H1 (cell line): Measurements from ENCODE around the gene TBC1D3B. TPM values are rescaled to one million over a fixed set of nuclear protein-coding genes. Genes with fewer than 3 reads are reported as not detected.
"Not testable (repeated sequence)": the region's sequence is repeated elsewhere in the genome, so short reads cannot be mapped to it uniquely, and the experiment has no call there.

Experiments used
- CTCF ChIA-PET: fragments of 300-600 bp; sonication (Branson Sonifier 250); formaldehyde crosslinking; loops from one replicate; lab custom pipeline; 2021; ENCODE audit not compliant: partially characterized antibody; lab: Charles Lee
- POLR2A ChIA-PET: fragments of 300-600 bp; sonication (Branson Sonifier 250); formaldehyde crosslinking; loops from one replicate; lab custom pipeline; 2021; ENCODE audit warnings: inconsistent platforms; ENCODE audit not compliant: partially characterized antibody; lab: Charles Lee
- DNase-seq, 2 experiments: peaks; one replicate each; pipeline versions ENCODE4 v3.0.0 to v3.0.0-alpha.2; 2010 to 2022; ENCODE audit warnings: low spot score in 2 of 2, low read depth in 1 of 2, mixed read lengths in 1 of 2
- FAIRE-seq: peaks from 2 replicates; lab custom pipeline; 2011; peaks lifted over from hg19 to GRCh38; lab: Jason Lieb, UNC
- H2AFZ ChIP-seq: 2 replicates; pipeline ENCODE4 v1.8.1; 2012; ENCODE audit warnings: low read length, inconsistent platforms
- H2AK5ac ChIP-seq: 2 replicates; pipeline ENCODE4 v1.6.1; 2013; ENCODE audit warnings: low read depth, low read length
- H2BK120ac ChIP-seq: replicated peaks from 2 replicates; pipeline ENCODE3; 2013; ENCODE audit warnings: low read depth, low read length, inconsistent platforms
- H2BK12ac ChIP-seq: 2 replicates; pipeline ENCODE4 v1.6.1; 2013; ENCODE audit warnings: low read depth, low read length
- H2BK15ac ChIP-seq: 2 replicates; pipeline ENCODE4 v1.6.1; 2013; ENCODE audit warnings: low read length
- H2BK20ac ChIP-seq: 2 replicates; pipeline ENCODE4 v1.6.1; 2013; ENCODE audit warnings: low read length
- H2BK5ac ChIP-seq: 2 replicates; pipeline ENCODE4 v1.6.1; 2013; ENCODE audit warnings: low read depth, low read length
- H3K14ac ChIP-seq: 2 replicates; pipeline ENCODE4 v1.6.1; 2013; ENCODE audit warnings: inconsistent platforms; ENCODE audit not compliant: insufficient read length
- H3K18ac ChIP-seq: 2 replicates; pipeline ENCODE4 v1.6.1; 2013; ENCODE audit warnings: low read length; ENCODE audit errors: extremely low read depth
- H3K23ac ChIP-seq: 2 replicates; pipeline ENCODE4 v1.6.1; 2013; ENCODE audit warnings: inconsistent platforms; ENCODE audit not compliant: insufficient read length
- H3K23me2 ChIP-seq: 2 replicates; pipeline ENCODE4 v1.6.1; 2013; ENCODE audit warnings: low read depth, low read length
- H3K27ac ChIP-seq: 2 replicates; pipeline ENCODE4 v1.6.1; 2011; ENCODE audit warnings: low read depth, low read length, inconsistent platforms
- H3K27me3 ChIP-seq, 4 experiments: replicated peaks in 1 of 4; 1 replicate in 1 of 4; 2 replicates in 3 of 4; pipeline versions ENCODE4 v1.6.1 to v1.8.1; 2011 to 2013; ENCODE audit warnings: low read length in 3 of 4, mild to moderate bottlenecking in 3 of 4, inconsistent platforms in 2 of 4, mixed read lengths in 2 of 4, moderate library complexity in 1 of 4; ENCODE audit not compliant: control insufficient read depth in 3 of 4, insufficient read depth in 3 of 4; ENCODE audit errors: extremely low read depth in 1 of 4
- H3K36me3 ChIP-seq, 4 experiments: 2 replicates each; pipeline versions ENCODE4 v1.6.1 to v1.8.1; 2011 to 2013; ENCODE audit warnings: mild to moderate bottlenecking in 4 of 4, low read length in 3 of 4, moderate library complexity in 2 of 4, control low read depth in 1 of 4, inconsistent platforms in 1 of 4; ENCODE audit not compliant: insufficient read depth in 4 of 4, control insufficient read depth in 2 of 4
- H3K4ac ChIP-seq: replicated peaks from 2 replicates; pipeline ENCODE3; 2013; ENCODE audit warnings: low read length, low read depth, mixed read lengths, inconsistent platforms; ENCODE audit not compliant: insufficient read length
- H3K4me1 ChIP-seq, 4 experiments: replicated peaks in 1 of 4; 1 replicate in 1 of 4; 2 replicates in 3 of 4; pipeline versions ENCODE4 v1.6.1 to v1.8.1; 2011 to 2013; ENCODE audit warnings: low read length in 3 of 4, inconsistent platforms in 2 of 4, mixed read lengths in 1 of 4; ENCODE audit not compliant: insufficient read depth in 4 of 4, control insufficient read depth in 3 of 4
- H3K4me2 ChIP-seq, 2 experiments: 2 replicates each; pipeline versions ENCODE4 v1.6.1 to v1.8.1; 2011 to 2013; ENCODE audit warnings: low read depth in 2 of 2, low read length in 2 of 2, control low read depth in 1 of 2, inconsistent platforms in 1 of 2, mild to moderate bottlenecking in 1 of 2; ENCODE audit not compliant: insufficient read depth in 1 of 2
- H3K4me3 ChIP-seq, 4 experiments: fragments of 200-600, 300-600 bp in 1 of 4; sonication (generic), shearing (Covaris generic), sonication (Bioruptor Twin) in 1 of 4; 2 replicates each; pipeline versions ENCODE4 v1.5.1 to v1.8.1; 2011 to 2016; ENCODE audit warnings: low read length in 4 of 4, low read depth in 3 of 4, control low read depth in 2 of 4, inconsistent platforms in 2 of 4, mild to moderate bottlenecking in 2 of 4, mixed read lengths in 1 of 4, moderate library complexity in 1 of 4; ENCODE audit not compliant: insufficient read depth in 2 of 4; ENCODE audit errors: extremely low read depth in 1 of 4
- H3K56ac ChIP-seq: replicated peaks from 2 replicates; pipeline ENCODE3; 2013; ENCODE audit warnings: low read depth, mild to moderate bottlenecking, mixed read lengths, low read length, inconsistent platforms; ENCODE audit not compliant: insufficient read length
- H3K79me1 ChIP-seq: 2 replicates; pipeline ENCODE4 v1.6.1; 2013; ENCODE audit warnings: low read depth, low read length, control low read depth
- H3K79me2 ChIP-seq, 2 experiments: 2 replicates each; pipeline versions ENCODE4 v1.6.1 to v1.8.1; 2012 to 2013; ENCODE audit warnings: low read length in 2 of 2, mild to moderate bottlenecking in 2 of 2, inconsistent platforms in 1 of 2; ENCODE audit not compliant: insufficient read depth in 2 of 2, control insufficient read depth in 1 of 2
- H3K9ac ChIP-seq, 4 experiments: replicated peaks in 1 of 4; 1 replicate in 1 of 4; 2 replicates in 3 of 4; pipeline versions ENCODE4 v1.6.1 to v1.8.1; 2011 to 2013; ENCODE audit warnings: low read depth in 3 of 4, low read length in 3 of 4, control low read depth in 2 of 4, mild to moderate bottlenecking in 2 of 4, moderate library complexity in 2 of 4, inconsistent platforms in 1 of 4; ENCODE audit errors: extremely low read depth in 1 of 4
- H3K9me3 ChIP-seq, 2 experiments: 2 replicates each; pipeline versions ENCODE4 v1.6.1 to v1.8.1; 2012 to 2013; ENCODE audit warnings: mild to moderate bottlenecking in 2 of 2, moderate library complexity in 2 of 2, control low read depth in 1 of 2, inconsistent platforms in 1 of 2, low read depth in 1 of 2, low read length in 1 of 2, mixed read lengths in 1 of 2; ENCODE audit not compliant: insufficient read depth in 2 of 2
- H4K20me1 ChIP-seq, 2 experiments: replicated peaks in 1 of 2; 2 replicates each; pipeline versions ENCODE3 to v1.8.1; 2011 to 2013; ENCODE audit warnings: inconsistent platforms in 2 of 2, low read length in 2 of 2, mild to moderate bottlenecking in 1 of 2; ENCODE audit not compliant: insufficient read depth in 2 of 2, control insufficient read depth in 1 of 2
- H4K5ac ChIP-seq: 2 replicates; pipeline ENCODE4 v1.6.1; 2013; ENCODE audit warnings: low read length, low read depth, mixed read lengths, inconsistent platforms; ENCODE audit not compliant: insufficient read length
- H4K8ac ChIP-seq: 2 replicates; pipeline ENCODE4 v1.8.0; 2013; ENCODE audit warnings: mild to moderate bottlenecking, moderate library complexity, low read length, inconsistent platforms; ENCODE audit not compliant: insufficient read depth; ENCODE audit errors: extremely low read depth
- H4K91ac ChIP-seq: replicated peaks from 2 replicates; pipeline ENCODE3; 2013; ENCODE audit warnings: low read length, mixed read lengths, inconsistent platforms; ENCODE audit not compliant: insufficient read length
- MAFK ChIP-seq: IDR thresholded peaks from 2 replicates; pipeline ENCODE4 v1.6.1; 2012; ENCODE audit warnings: low read depth, mild to moderate bottlenecking, improper control_type of control experiment, low read length
- SP1 ChIP-seq: IDR thresholded peaks from 2 replicates; pipeline ENCODE4 v1.6.1; 2011; ENCODE audit warnings: low read depth, low read length
- WGBS, 2 experiments: shearing (Covaris generic) in 1 of 2; methylation state at CpG; one replicate each; pipeline versions ENCODE4 v1.1.6 to v1.1.7; 2013 to 2015; ENCODE audit warnings: low lambda C conversion rate in 2 of 2, mixed read lengths in 2 of 2, inconsistent platforms in 1 of 2, low coverage in 1 of 2, missing lambda C conversion rate in 1 of 2; ENCODE audit not compliant: insufficient replicate concordance in 2 of 2, insufficient coverage in 1 of 2, insufficient read length in 1 of 2; ENCODE audit errors: extremely low coverage in 1 of 2, missing lambda C conversion rate in 1 of 2; 5-methylcytosine and 5-hydroxymethylcytosine counted together
- polyA plus RNA-seq, 7 experiments: library from polyadenylated mRNA; depleted of rRNA in 3 of 7; stranded (reverse) in 5 of 7; unstranded in 2 of 7; fragments of >200 nt in 5 of 7; fragments of 200-250 nt in 2 of 7; gene quantifications; 1 replicate in 5 of 7; 2 replicates in 1 of 7; 4 replicates in 1 of 7; pipeline versions ENCODE4 v1.2.1 to v1.2.3, GENCODE V29; 2011 to 2013; ENCODE audit warnings: missing spikeins in 2 of 7, mixed read lengths in 2 of 7
- total RNA-seq: library from RNA; stranded (reverse); fragmentation: NEBNext Ultra II Directional; extraction: Animal tissue kit (Norgen Biotek cat#: 25700); gene quantifications from 2 replicates; pipeline ENCODE4 v1.2.1, GENCODE V29; 2021

TBC1D3B gene
- total and polyA plus RNA-seq, 2 of the 8 experiments (the other 6 are each of a cell fraction or from before 2014, with no cell fraction given), result 0.54 to 6.2 TPM

DNA sequence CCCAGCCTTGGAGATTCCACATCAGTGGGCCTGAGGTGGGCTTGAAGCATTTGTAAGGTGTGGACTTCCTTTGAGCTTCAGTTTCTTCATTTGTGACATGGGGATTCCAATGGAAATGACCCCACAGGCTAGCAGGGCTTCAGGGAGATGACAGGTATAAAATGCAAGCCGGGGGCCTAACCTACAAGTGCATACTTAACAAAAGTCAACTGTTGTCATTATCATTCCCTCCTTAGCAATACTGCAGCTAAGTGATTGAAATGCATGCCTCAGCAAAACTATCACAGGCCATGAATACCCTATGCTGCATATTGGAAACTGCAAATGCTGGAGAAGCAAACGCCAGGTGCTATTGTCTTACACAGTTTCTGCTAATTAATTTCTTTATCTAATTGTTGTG, 53.0 kb downstream of the TBC1D3B start:
- Histone ChIP-seq H3K4me3 (no peak overlapping the region), H3K23ac (no peak overlapping the region), H3K4ac (no peak overlapping the region), H3K36me3 (no peaks in the 10 kb centered on the region), H4K91ac (no peak overlapping the region), H3K56ac (no peak overlapping the region), H3K9me3 (no peaks in the 10 kb centered on the region), H3K79me1 (no peaks in the 10 kb centered on the region), H2BK20ac (no peak overlapping the region), H3K79me2 (no peaks in the 10 kb centered on the region), H4K8ac (no peak overlapping the region), H2AFZ (no peak overlapping the region), H3K14ac (no peak overlapping the region), H3K18ac (no peak overlapping the region), H3K4me1 (peaks cover 0 to 9% (median 5%) of the 10 kb centered on the region in 4 experiments; a peak in 6 of 7 replicates), H3K23me2 (no peaks in the 10 kb centered on the region), H4K20me1 (peaks cover 0 to 1% of the 10 kb centered on the region in 2 experiments), H3K9ac (no peak overlapping the region), H3K27ac (no peak overlapping the region), H2AK5ac (no peak overlapping the region), H2BK5ac (no peak overlapping the region), H4K5ac (no peak overlapping the region), H2BK15ac (no peak overlapping the region), H3K27me3 (no peaks in the 10 kb centered on the region), H2BK12ac (no peak overlapping the region), H3K4me2 (peak overlapping the region; percentile 10 to 34; a peak in 2 of 4 replicates), H2BK120ac (no peak overlapping the region)
- no peak for FAIRE-seq
- POLR2A ChIA-PET, result no interaction called here
- CTCF ChIA-PET, result interaction anchor here (1.3 kb wide), 1 partner anchor 26 kb away, joined by 4 read pairs; no protein-coding TSS in a partner anchor
- WGBS, 2 experiments, result 58% methylated on average over 2 of the region's 2 CpGs; no CpG with 5 or more reads in 1 of the 2 experiments
- DNase-seq, result no peak
- TF ChIP-seq MAFK, result peak; percentile 70
- no peak for TF ChIP-seq SP1

DNA sequence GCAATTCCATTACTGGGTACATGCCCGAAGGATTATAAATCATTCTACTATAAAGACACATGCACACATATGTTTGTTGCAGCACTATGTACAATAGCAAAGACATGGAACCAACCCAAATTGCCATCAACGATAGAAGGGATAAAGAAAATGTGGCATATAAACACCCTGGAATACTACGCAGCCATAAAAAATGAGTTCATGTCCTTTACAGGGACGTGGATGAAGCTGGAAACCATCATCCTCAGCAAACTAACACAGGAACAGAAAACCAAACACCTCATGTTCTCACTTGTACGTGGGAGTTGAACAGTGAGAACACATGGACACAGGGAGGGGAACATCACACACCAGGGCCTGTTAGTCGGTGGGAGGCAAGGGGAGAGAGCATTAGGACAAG, 55.3 kb downstream of the TBC1D3B start:
- H4K5ac ChIP-seq, H4K91ac ChIP-seq, H2AK5ac ChIP-seq, H3K27ac ChIP-seq, H2BK15ac ChIP-seq, H3K23ac ChIP-seq, H3K4ac ChIP-seq, H3K9me3 ChIP-seq, H3K18ac ChIP-seq, H4K8ac ChIP-seq, H2BK120ac ChIP-seq, H3K56ac ChIP-seq, H4K20me1 ChIP-seq, H3K4me2 ChIP-seq, H3K79me1 ChIP-seq, H2BK12ac ChIP-seq, H3K9ac ChIP-seq, H3K23me2 ChIP-seq, H3K79me2 ChIP-seq, POLR2A ChIA-PET, H3K27me3 ChIP-seq, DNase-seq, H3K14ac ChIP-seq, H2BK5ac ChIP-seq, H2AFZ ChIP-seq, H2BK20ac ChIP-seq, H3K4me3 ChIP-seq, FAIRE-seq, H3K36me3 ChIP-seq, H3K4me1 ChIP-seq: not testable (repeated sequence)
- WGBS, 2 experiments, result 94% methylated on average over 6 of the region's 6 CpGs; no CpG with 5 or more reads in 1 of the 2 experiments
- CTCF ChIA-PET, result interaction anchor here (3.6 kb wide), 1 partner anchor 28 kb away, joined by 11 read pairs; no protein-coding TSS in a partner anchor
